ENCODE measurements around the gene ICOS. TPM values are rescaled to one million over a fixed set of nuclear protein-coding genes. Genes with fewer than 3 reads are reported as not detected.

Gene ICOS
- total RNA-seq, 1 experiment from 2014 or later: not detected

- H3K18ac ChIP-seq (ENCODE audit: insufficient read length, low read depth, low read length): no peak overlapping the region
- H3K23ac ChIP-seq (ENCODE audit: insufficient read length, low read depth, low read length): no peak overlapping the region
- WGBS (ENCODE audit: extremely low coverage, insufficient read length, low lambda C conversion rate): no CpG with 5 or more reads among the region's 3 CpGs
- H3K14ac ChIP-seq (ENCODE audit: insufficient read depth, low read length): no peak overlapping the region
- Mint-ChIP-seq H3K4me3 (no peak overlapping the region), H3K27ac (no peak overlapping the region), H3K27me3 (ENCODE audit: low read depth) (no peaks in the 10 kb centered on the region), H3K9me3 (no peaks in the 10 kb centered on the region), H3K36me3 (ENCODE audit: insufficient read depth in 1 of 3, low read depth in 3 of 3) (no peaks in the 10 kb centered on the region), H3K4me1 (peaks cover 12 to 15% of the 10 kb centered on the region in 2 experiments)
- no peak overlapping the region for H2BK15ac ChIP-seq (ENCODE audit: low read depth, low read length)
- no peak overlapping the region for H2BK120ac ChIP-seq (ENCODE audit: low read depth, low read length, poor library complexity, severe bottlenecking)
- no peaks in the 10 kb centered on the region for H3K79me1 ChIP-seq (ENCODE audit: insufficient read depth, low read depth, low read length, poor library complexity, severe bottlenecking)
- H4K91ac ChIP-seq (ENCODE audit: insufficient read length, low read depth, low read length): no peak overlapping the region
- no peak overlapping the region for H3K4me2 ChIP-seq (ENCODE audit: insufficient read depth, insufficient read length, low read length)
- H3K56ac ChIP-seq (ENCODE audit: insufficient read length, low read depth, low read length): no peak overlapping the region
- no peak overlapping the region for H3K4ac ChIP-seq (ENCODE audit: low read depth, low read length)
- H2BK20ac ChIP-seq (ENCODE audit: low read depth, low read length, poor library complexity, severe bottlenecking): no peak overlapping the region
- no peak overlapping the region for H2AK5ac ChIP-seq (ENCODE audit: insufficient read length, low read length)
- H2AFZ ChIP-seq (ENCODE audit: low read length): no peak overlapping the region
- TF ChIP-seq, protein P1, sequence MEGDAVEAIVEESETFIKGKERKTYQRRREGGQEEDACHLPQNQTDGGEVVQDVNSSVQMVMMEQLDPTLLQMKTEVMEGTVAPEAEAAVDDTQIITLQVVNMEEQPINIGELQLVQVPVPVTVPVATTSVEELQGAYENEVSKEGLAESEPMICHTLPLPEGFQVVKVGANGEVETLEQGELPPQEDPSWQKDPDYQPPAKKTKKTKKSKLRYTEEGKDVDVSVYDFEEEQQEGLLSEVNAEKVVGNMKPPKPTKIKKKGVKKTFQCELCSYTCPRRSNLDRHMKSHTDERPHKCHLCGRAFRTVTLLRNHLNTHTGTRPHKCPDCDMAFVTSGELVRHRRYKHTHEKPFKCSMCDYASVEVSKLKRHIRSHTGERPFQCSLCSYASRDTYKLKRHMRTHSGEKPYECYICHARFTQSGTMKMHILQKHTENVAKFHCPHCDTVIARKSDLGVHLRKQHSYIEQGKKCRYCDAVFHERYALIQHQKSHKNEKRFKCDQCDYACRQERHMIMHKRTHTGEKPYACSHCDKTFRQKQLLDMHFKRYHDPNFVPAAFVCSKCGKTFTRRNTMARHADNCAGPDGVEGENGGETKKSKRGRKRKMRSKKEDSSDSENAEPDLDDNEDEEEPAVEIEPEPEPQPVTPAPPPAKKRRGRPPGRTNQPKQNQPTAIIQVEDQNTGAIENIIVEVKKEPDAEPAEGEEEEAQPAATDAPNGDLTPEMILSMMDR (conservative IDR thresholded peaks at IDR 0.05): no peak
- H3K4me1 ChIP-seq (ENCODE audit: insufficient read depth, low read length): peaks cover 5% of the 10 kb centered on the region; the same call in 1 of the 2 replicates
- no peak overlapping the region for H4K8ac ChIP-seq (replicated peaks; ENCODE audit: insufficient read length, low read depth, low read length)
- H3K23me2 ChIP-seq (ENCODE audit: insufficient read length, low read depth, low read length, poor library complexity, severe bottlenecking): no peaks in the 10 kb centered on the region
- H2BK12ac ChIP-seq (ENCODE audit: insufficient read length, low read depth, low read length): no peak overlapping the region
- no peaks in the 10 kb centered on the region for H3K9me3 ChIP-seq (ENCODE audit: control insufficient read depth, low read depth, low read length)
- H4K20me1 ChIP-seq (ENCODE audit: control insufficient read depth, insufficient read depth, insufficient read length): no peaks in the 10 kb centered on the region
- H3K9ac ChIP-seq (ENCODE audit: extremely low read depth, insufficient read length, low read length): no peak overlapping the region
- no peak overlapping the region for H3K27ac ChIP-seq (ENCODE audit: insufficient read length, low read depth, low read length)
- no peak overlapping the region for H4K5ac ChIP-seq (ENCODE audit: insufficient read length, low read depth, low read length)
- H3K79me2 ChIP-seq (ENCODE audit: insufficient read depth, low read length): no peaks in the 10 kb centered on the region
- no peak overlapping the region for H2BK5ac ChIP-seq (ENCODE audit: insufficient read length, low read length)
- DNase-seq: no peak
- no peaks in the 10 kb centered on the region for H3K27me3 ChIP-seq (ENCODE audit: insufficient read depth, low read length)
- no peak overlapping the region for H3T11ph ChIP-seq (ENCODE audit: low read length)
These were observed 17.7 kb upstream of the ICOS start for GRCh38 chr2:203918839-203919238.
